ENCODE data around the gene LRFN2. TPM values are rescaled to one million over a fixed set of nuclear protein-coding genes. Genes with fewer than 3 reads are reported as not detected.

Gene LRFN2
- total and polyA plus RNA-seq, 2 experiments from 2014 or later: 0.29 to 2.5 TPM

DNA sequence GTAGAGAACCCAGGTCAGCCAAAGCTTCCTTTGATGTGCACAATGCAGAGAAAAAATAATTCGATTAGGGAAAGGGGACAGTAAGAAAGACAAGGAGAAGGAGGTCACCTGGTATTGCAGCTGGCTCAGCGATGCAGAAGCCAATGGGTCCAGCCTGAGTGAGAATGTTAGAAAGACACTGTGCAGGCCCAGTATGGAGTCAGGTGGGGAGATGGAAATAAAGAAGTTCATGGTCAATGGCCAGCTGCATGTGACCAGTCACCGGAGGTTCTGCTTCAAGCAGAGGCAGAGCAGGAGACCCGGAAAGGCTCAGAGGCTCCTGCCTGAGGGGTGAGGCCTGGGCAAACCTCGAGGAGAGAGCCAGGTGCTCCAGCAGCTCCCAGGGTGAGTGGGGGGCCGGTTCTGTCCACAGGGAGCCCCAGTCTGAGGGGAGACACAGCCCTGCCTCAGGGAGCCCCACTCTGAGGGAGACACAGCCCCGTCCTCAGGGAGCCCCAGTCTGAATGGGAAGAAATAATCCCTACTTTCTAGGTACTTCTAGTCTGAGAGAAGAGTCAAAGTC is 51.3 kb downstream of the LRFN2 start:
- no peak overlapping the region for H2AFZ ChIP-seq
- ATAC-seq (no peak), DNase-seq (ENCODE audit: low spot score) (no peak)
- no peaks in the 10 kb centered on the region for H3K9me2 ChIP-seq (ENCODE audit: insufficient read depth)
- Mint-ChIP-seq H3K9me3 (no peaks in the 10 kb centered on the region), H3K27ac (no peak overlapping the region), H3K36me3 (ENCODE audit: low read depth) (0 out of 3 replicates have a peak, but pooled peaks cover 3% of the 10 kb centered on the region), H3K4me3 (no peak overlapping the region), H3K4me1 (peaks cover 33% of the 10 kb centered on the region), H3K27me3 (ENCODE audit: insufficient read depth, low read depth, poor library complexity) (peaks cover 16% of the 10 kb centered on the region)
- no peak overlapping the region for H3K4me3 ChIP-seq
- H3K4me1 ChIP-seq (ENCODE audit: insufficient read depth): peaks cover 18% of the 10 kb centered on the region
- H3K27ac ChIP-seq (ENCODE audit: low read depth): no peak overlapping the region
- H3K4me2 ChIP-seq: no peak overlapping the region
- no peaks in the 10 kb centered on the region for H3F3A ChIP-seq (replicated peaks; ENCODE audit: low read depth)
- no peaks in the 10 kb centered on the region for H3K27me3 ChIP-seq (ENCODE audit: insufficient read depth)
- no peaks in the 10 kb centered on the region for H4K20me1 ChIP-seq (replicated peaks; ENCODE audit: insufficient read depth)
- TF ChIP-seq EZH2 (IDR thresholded peaks at IDR 0.05; ENCODE audit: low read depth, unreplicated experiment) (no peak), STAT1 (IDR thresholded peaks at IDR 0.05; ENCODE audit: unreplicated experiment) (no peak), ZNF114 (CRISPR knock-in tag; IDR thresholded peaks at IDR 0.05) (no peak), JUNB (IDR thresholded peaks at IDR 0.05; ENCODE audit: unreplicated experiment) (no peak), CREB1 (CRISPR knock-in tag; IDR thresholded peaks at IDR 0.05; ENCODE audit: low read depth) (no peak), ZNF331 (CRISPR knock-in tag; IDR thresholded peaks at IDR 0.05; ENCODE audit: low read depth) (no peak)
- TF ChIP-seq, protein P1, sequence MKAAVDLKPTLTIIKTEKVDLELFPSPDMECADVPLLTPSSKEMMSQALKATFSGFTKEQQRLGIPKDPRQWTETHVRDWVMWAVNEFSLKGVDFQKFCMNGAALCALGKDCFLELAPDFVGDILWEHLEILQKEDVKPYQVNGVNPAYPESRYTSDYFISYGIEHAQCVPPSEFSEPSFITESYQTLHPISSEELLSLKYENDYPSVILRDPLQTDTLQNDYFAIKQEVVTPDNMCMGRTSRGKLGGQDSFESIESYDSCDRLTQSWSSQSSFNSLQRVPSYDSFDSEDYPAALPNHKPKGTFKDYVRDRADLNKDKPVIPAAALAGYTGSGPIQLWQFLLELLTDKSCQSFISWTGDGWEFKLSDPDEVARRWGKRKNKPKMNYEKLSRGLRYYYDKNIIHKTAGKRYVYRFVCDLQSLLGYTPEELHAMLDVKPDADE (IDR thresholded peaks at IDR 0.05): no peak
- TF ChIP-seq, protein P2, sequence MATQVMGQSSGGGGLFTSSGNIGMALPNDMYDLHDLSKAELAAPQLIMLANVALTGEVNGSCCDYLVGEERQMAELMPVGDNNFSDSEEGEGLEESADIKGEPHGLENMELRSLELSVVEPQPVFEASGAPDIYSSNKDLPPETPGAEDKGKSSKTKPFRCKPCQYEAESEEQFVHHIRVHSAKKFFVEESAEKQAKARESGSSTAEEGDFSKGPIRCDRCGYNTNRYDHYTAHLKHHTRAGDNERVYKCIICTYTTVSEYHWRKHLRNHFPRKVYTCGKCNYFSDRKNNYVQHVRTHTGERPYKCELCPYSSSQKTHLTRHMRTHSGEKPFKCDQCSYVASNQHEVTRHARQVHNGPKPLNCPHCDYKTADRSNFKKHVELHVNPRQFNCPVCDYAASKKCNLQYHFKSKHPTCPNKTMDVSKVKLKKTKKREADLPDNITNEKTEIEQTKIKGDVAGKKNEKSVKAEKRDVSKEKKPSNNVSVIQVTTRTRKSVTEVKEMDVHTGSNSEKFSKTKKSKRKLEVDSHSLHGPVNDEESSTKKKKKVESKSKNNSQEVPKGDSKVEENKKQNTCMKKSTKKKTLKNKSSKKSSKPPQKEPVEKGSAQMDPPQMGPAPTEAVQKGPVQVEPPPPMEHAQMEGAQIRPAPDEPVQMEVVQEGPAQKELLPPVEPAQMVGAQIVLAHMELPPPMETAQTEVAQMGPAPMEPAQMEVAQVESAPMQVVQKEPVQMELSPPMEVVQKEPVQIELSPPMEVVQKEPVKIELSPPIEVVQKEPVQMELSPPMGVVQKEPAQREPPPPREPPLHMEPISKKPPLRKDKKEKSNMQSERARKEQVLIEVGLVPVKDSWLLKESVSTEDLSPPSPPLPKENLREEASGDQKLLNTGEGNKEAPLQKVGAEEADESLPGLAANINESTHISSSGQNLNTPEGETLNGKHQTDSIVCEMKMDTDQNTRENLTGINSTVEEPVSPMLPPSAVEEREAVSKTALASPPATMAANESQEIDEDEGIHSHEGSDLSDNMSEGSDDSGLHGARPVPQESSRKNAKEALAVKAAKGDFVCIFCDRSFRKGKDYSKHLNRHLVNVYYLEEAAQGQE (IDR thresholded peaks at IDR 0.05; ENCODE audit: unreplicated experiment): no peak
- no peaks in the 10 kb centered on the region for H3K36me3 ChIP-seq (ENCODE audit: insufficient read depth)
- H3K79me2 ChIP-seq (replicated peaks; ENCODE audit: insufficient read depth): no peaks in the 10 kb centered on the region

DNA sequence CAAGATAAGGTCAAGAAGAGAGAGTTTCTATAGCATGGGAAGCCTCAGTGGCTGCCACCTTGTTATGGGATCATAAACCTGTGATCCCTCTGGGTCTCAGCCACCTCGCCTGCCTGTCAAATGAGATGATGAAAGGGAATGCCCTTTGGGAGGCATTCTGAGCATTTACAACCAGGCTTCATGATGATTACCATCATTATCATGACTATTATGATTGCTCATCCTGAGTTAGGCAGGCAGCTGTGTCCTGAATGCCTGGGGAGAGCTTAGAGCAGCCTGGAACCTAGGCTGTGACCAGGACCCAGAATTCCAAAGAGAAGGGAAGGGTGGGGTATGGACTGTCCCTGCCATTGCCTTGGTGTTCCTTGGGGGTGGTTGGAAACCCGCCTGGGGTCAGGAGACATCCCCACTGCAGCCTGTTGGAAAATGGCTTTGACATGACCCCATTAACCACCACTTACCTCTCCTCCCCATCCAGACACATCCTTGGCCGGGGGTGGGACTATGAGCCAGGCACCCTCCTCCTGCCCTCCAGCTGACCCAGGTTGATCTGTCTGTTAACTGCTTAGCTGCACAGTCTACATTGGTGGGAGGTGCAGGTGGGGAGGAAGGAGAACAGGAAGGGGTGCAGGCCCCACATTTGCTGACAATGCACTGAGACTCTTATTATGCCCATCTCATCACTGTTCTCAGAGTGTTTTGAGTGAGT is 51.9 kb downstream of the LRFN2 start:
- no peak overlapping the region for H3K4me3 Mint-ChIP-seq
- Histone ChIP-seq H3F3A (replicated peaks; ENCODE audit: low read depth) (no peaks in the 10 kb centered on the region), H3K36me3 (ENCODE audit: insufficient read depth) (no peaks in the 10 kb centered on the region), H3K4me3 (no peak overlapping the region), H3K79me2 (replicated peaks; ENCODE audit: insufficient read depth) (no peaks in the 10 kb centered on the region), H3K27me3 (ENCODE audit: insufficient read depth) (no peaks in the 10 kb centered on the region), H3K27ac (ENCODE audit: low read depth) (no peak overlapping the region), H2AFZ (no peak overlapping the region), H3K4me1 (ENCODE audit: insufficient read depth) (peaks cover 18% of the 10 kb centered on the region), H3K9me2 (ENCODE audit: insufficient read depth) (no peaks in the 10 kb centered on the region), H3K4me2 (no peak overlapping the region), H4K20me1 (replicated peaks; ENCODE audit: insufficient read depth) (no peaks in the 10 kb centered on the region)
- H3K4me1 Mint-ChIP-seq: peaks cover 32% of the 10 kb centered on the region
- H3K36me3 Mint-ChIP-seq (ENCODE audit: low read depth): 0 out of 3 replicates have a peak, but pooled peaks cover 3% of the 10 kb centered on the region
- peaks cover 14% of the 10 kb centered on the region for H3K27me3 Mint-ChIP-seq (ENCODE audit: insufficient read depth, low read depth, poor library complexity)
- H3K27ac Mint-ChIP-seq: no peak overlapping the region
- DNase-seq (ENCODE audit: low spot score) (no peak), ATAC-seq (no peak)
- H3K9me3 Mint-ChIP-seq: no peaks in the 10 kb centered on the region
- TF ChIP-seq NANOG (IDR thresholded peaks at IDR 0.05; ENCODE audit: borderline replicate concordance): no peak
- no peak for TF ChIP-seq EZH2phosphoT487 (IDR thresholded peaks at IDR 0.05; ENCODE audit: unreplicated experiment)
- TF ChIP-seq CREB1 (CRISPR knock-in tag; IDR thresholded peaks at IDR 0.05; ENCODE audit: low read depth): no peak
- TF ChIP-seq ZNF114 (CRISPR knock-in tag; IDR thresholded peaks at IDR 0.05): no peak
- TF ChIP-seq ZNF331 (CRISPR knock-in tag; IDR thresholded peaks at IDR 0.05; ENCODE audit: low read depth): no peak
- TF ChIP-seq STAT1 (IDR thresholded peaks at IDR 0.05; ENCODE audit: unreplicated experiment): no peak
- no peak for TF ChIP-seq JUNB (IDR thresholded peaks at IDR 0.05; ENCODE audit: unreplicated experiment)
- TF ChIP-seq, protein P2 (IDR thresholded peaks at IDR 0.05; ENCODE audit: unreplicated experiment): no peak
- no peak for TF ChIP-seq EZH2 (IDR thresholded peaks at IDR 0.05; ENCODE audit: low read depth, unreplicated experiment)

Measured in GM23338 (cell line).